ENCODE data around the gene CCL25. TPM values are rescaled to one million over a fixed set of nuclear protein-coding genes. Genes with fewer than 3 reads are reported as not detected.
A peak's percentile ranks its signal among the peaks of the same experiment; 100 is the strongest.

The CCL25 gene
- total and polyA plus RNA-seq, 2 of the 13 experiments (the other 11 are each of a cell fraction or from before 2014, with no cell fraction given), result not detected

GRCh38 chr19:8054169-8054568, 1.6 kb downstream of the CCL25 start (continued):
- TF ChIP-seq ONECUT2 (CRISPR knock-in tag; IDR thresholded peaks at IDR 0.05), result no peak
- no peak for TF ChIP-seq RELA (CRISPR knock-in tag; IDR thresholded peaks at IDR 0.05)
- no peak for TF ChIP-seq PLRG1 (conservative IDR thresholded peaks at IDR 0.05)
- TF ChIP-seq ERF (CRISPR knock-in tag; IDR thresholded peaks at IDR 0.05), result 0 out of 2 replicates have a peak, but pooled peaks have one; percentile 22
- peak; percentile 66 for TF ChIP-seq HNF4A (CRISPR knock-in tag; IDR thresholded peaks at IDR 0.05)
- TF ChIP-seq CCAR2 (optimal IDR thresholded peaks at IDR 0.05; ENCODE audit: low read depth, low read length), result no peak
- peak; percentile 36; the same call in 1 of the 2 replicates for TF ChIP-seq MTA1 (CRISPR knock-in tag; IDR thresholded peaks at IDR 0.05; ENCODE audit: borderline replicate concordance)
- no peak for TF ChIP-seq ZNF563 (CRISPR knock-in tag; IDR thresholded peaks at IDR 0.05)
- no peak for TF ChIP-seq NR2F6 (IDR thresholded peaks at IDR 0.05)
- TF ChIP-seq NR2F6 (CRISPR knock-in tag; IDR thresholded peaks at IDR 0.05), result 0 out of 2 replicates have a peak, but pooled peaks have one; percentile 28
- no peak for TF ChIP-seq CBX1 (IDR thresholded peaks at IDR 0.05; ENCODE audit: low read depth)
- no peak for TF ChIP-seq TFDP1 (CRISPR knock-in tag; IDR thresholded peaks at IDR 0.05; ENCODE audit: borderline replicate concordance)
- TF ChIP-seq ATF3 (CRISPR knock-in tag; IDR thresholded peaks at IDR 0.05), result no peak
- no peak for TF ChIP-seq KDM5B (CRISPR knock-in tag; IDR thresholded peaks at IDR 0.05; ENCODE audit: borderline replicate concordance)
- TF ChIP-seq ARID5B (CRISPR knock-in tag; IDR thresholded peaks at IDR 0.05), result 0 out of 2 replicates have a peak, but pooled peaks have one; percentile 7
- peak; percentile 44 for TF ChIP-seq ZNF687 (CRISPR knock-in tag; IDR thresholded peaks at IDR 0.05)
- no peak for TF ChIP-seq HINFP (CRISPR knock-in tag; IDR thresholded peaks at IDR 0.05; ENCODE audit: low read depth)
- no peak for TF ChIP-seq KDM3A (CRISPR knock-in tag; IDR thresholded peaks at IDR 0.05; ENCODE audit: low read depth)
- TF ChIP-seq ZFP36 (IDR thresholded peaks at IDR 0.05; ENCODE audit: borderline replicate concordance, low read depth, low read length, partially characterized antibody), result no peak
- no peak for TF ChIP-seq RFXANK (CRISPR knock-in tag; IDR thresholded peaks at IDR 0.05)
- no peak for TF ChIP-seq CBFB (CRISPR knock-in tag; IDR thresholded peaks at IDR 0.05)
- TF ChIP-seq MYNN (CRISPR knock-in tag; IDR thresholded peaks at IDR 0.05; ENCODE audit: low read depth), result no peak

All from HepG2 (cell line).